Esophagus muscularis mucosa (tissue), 4 donors: ENCODE results near the gene MYO1B.

ENCODE experiments used
- CTCF ChIP-seq, 3 experiments: fragments of 200-600 bp in 2 of 3; fragments of 450-650 bp in 1 of 3; sonication (generic) in 2 of 3; IDR thresholded peaks; one replicate each; pipeline ENCODE4 v1.5.1; 2017 to 2019; ENCODE audit warnings: antibody characterized with exemption in 3 of 3, mild to moderate bottlenecking in 2 of 3, moderate library complexity in 1 of 3
- EP300 ChIP-seq: sonication (generic); formaldehyde crosslinking; IDR thresholded peaks from one replicate; pipeline ENCODE4 v1.6.1; 2017; ENCODE audit warnings: antibody characterized with exemption
- POLR2A ChIP-seq: fragments of 450-650 bp; IDR thresholded peaks from one replicate; pipeline ENCODE4 v1.6.1; 2017; ENCODE audit warnings: antibody characterized with exemption, moderate library complexity, mild to moderate bottlenecking, low read depth
- POLR2AphosphoS5 ChIP-seq, 2 donors: sonication (generic); formaldehyde crosslinking; IDR thresholded peaks; one replicate each; pipeline ENCODE4 v1.6.1; 2017; ENCODE audit warnings: antibody characterized with exemption in 2 of 2

GRCh38 chr2:191427031-191427430 is 181.8 kb downstream of the MYO1B start:
- TF ChIP-seq CTCF (IDR thresholded peaks at IDR 0.05) (no peak), POLR2A (no peak), POLR2AphosphoS5 (IDR thresholded peaks at IDR 0.05) (no peak), EP300 (no peak)
